GM23248 (cell line): ENCODE measurements around the gene ERCC2. TPM values are rescaled to one million over a fixed set of nuclear protein-coding genes. Genes with fewer than 3 reads are reported as not detected.
"Not testable (repeated sequence)": the region's sequence is repeated elsewhere in the genome, so short reads cannot be mapped to it uniquely, and the experiment has no call there.

Experiments
- DNase-seq: peaks from one replicate; pipeline ENCODE4 v3.0.0-alpha.2; 2015
- H2AFZ ChIP-seq: fragments of 200-600 bp; sonication (generic); 2 replicates; pipeline ENCODE4 v1.6.1; 2016; ENCODE audit warnings: antibody characterized with exemption
- H3F3A ChIP-seq: fragments of 200-600 bp; sonication (generic); 2 replicates; pipeline ENCODE4 v1.6.1; 2016; ENCODE audit warnings: mild to moderate bottlenecking, antibody characterized with exemption, mixed run types; ENCODE audit not compliant: insufficient read depth
- H3K27ac ChIP-seq: fragments of 200-600 bp; sonication (generic); 2 replicates; pipeline ENCODE4 v1.5.1; 2016; ENCODE audit warnings: mild to moderate bottlenecking
- H3K27me3 ChIP-seq: fragments of 200-600 bp; sonication (generic); replicated peaks from 2 replicates; pipeline ENCODE4 v1.6.1; 2016; ENCODE audit warnings: mild to moderate bottlenecking; ENCODE audit not compliant: insufficient read depth
- H3K36me3 ChIP-seq: fragments of 200-600 bp; sonication (generic); 2 replicates; pipeline ENCODE4 v1.6.1; 2016; ENCODE audit warnings: low read depth, mild to moderate bottlenecking
- H3K4me1 ChIP-seq: fragments of 200-600 bp; sonication (generic); 2 replicates; pipeline ENCODE4 v1.6.1; 2016; ENCODE audit warnings: mild to moderate bottlenecking; ENCODE audit not compliant: insufficient read depth
- H3K4me2 ChIP-seq: fragments of 200-600 bp; sonication (generic); one replicate; pipeline ENCODE4 v1.6.1; 2016; ENCODE audit warnings: mild to moderate bottlenecking; ENCODE audit not compliant: unreplicated experiment
- H3K4me3 ChIP-seq: fragments of 200-600 bp; sonication (generic); 2 replicates; pipeline ENCODE4 v1.5.1; 2016; ENCODE audit warnings: mild to moderate bottlenecking
- H3K79me2 ChIP-seq: fragments of 200-600 bp; sonication (generic); 2 replicates; pipeline ENCODE4 v1.6.1; 2016; ENCODE audit warnings: mild to moderate bottlenecking; ENCODE audit not compliant: insufficient read depth
- H3K9ac ChIP-seq: fragments of 200-600 bp; sonication (generic); 2 replicates; pipeline ENCODE4 v1.6.1; 2016; ENCODE audit warnings: mild to moderate bottlenecking
- H3K9me2 ChIP-seq: fragments of 200-600 bp; sonication (generic); 2 replicates; pipeline ENCODE4 v1.6.1; 2016; ENCODE audit warnings: mixed run types, mild to moderate bottlenecking, moderate library complexity; ENCODE audit not compliant: insufficient read depth
- H3K9me3 ChIP-seq: fragments of 200-600 bp; sonication (generic); one replicate; pipeline ENCODE4 v1.6.1; 2017; ENCODE audit warnings: low read depth
- H4K20me1 ChIP-seq: fragments of 200-600 bp; sonication (generic); 2 replicates; pipeline ENCODE4 v1.6.0; 2016; ENCODE audit not compliant: insufficient read depth
- EZH2 ChIP-seq: fragments of 200-600 bp; sonication (generic); IDR thresholded peaks from 2 replicates; pipeline ENCODE4 v1.6.1; 2018; ENCODE audit warnings: antibody characterized with exemption, mild to moderate bottlenecking; ENCODE audit not compliant: insufficient read depth, poor library complexity, severe bottlenecking
- EZH2phosphoT487 ChIP-seq: fragments of 200-600 bp; sonication (generic); IDR thresholded peaks from 2 replicates; pipeline ENCODE4 v1.6.1; 2018; ENCODE audit warnings: antibody characterized with exemption, moderate library complexity, mild to moderate bottlenecking, low read depth; ENCODE audit not compliant: insufficient read depth
- WGBS, 2 experiments: methylation state at CpG; one replicate each; pipeline ENCODE4 v1.1.6; 2015 to 2017; ENCODE audit warnings: low lambda C conversion rate in 2 of 2, low coverage in 1 of 2; ENCODE audit errors: missing lambda C conversion rate in 2 of 2; 5-methylcytosine and 5-hydroxymethylcytosine counted together
- in situ Hi-C: fragments of 300-500 bp; cut with MboI; formaldehyde crosslinking; loops from 2 replicates; pipeline ENCODE4 v1.15.0; 2020
- polyA plus RNA-seq: library from polyadenylated mRNA; unstranded; fragments of >200 nt; fragmentation: Nextera tagmentation; extraction: Ambion mirVana; gene quantifications from 2 replicates; pipeline ENCODE4 v1.2.1, GENCODE V29; 2016
- total RNA-seq: library from RNA; depleted of rRNA; stranded (reverse); fragments of >200 nt; shearing (Covaris generic); gene quantifications from 2 replicates; pipeline ENCODE4 v1.2.3, GENCODE V29; 2014

Gene ERCC2
- total and polyA plus RNA-seq, 2 experiments from 2014 or later, result 13.7 to 32.3 TPM

GRCh38 chr19:45314708-45315245, 55.6 kb downstream of the ERCC2 start:
- Histone ChIP-seq H3K9me2 (no peaks in the 10 kb centered on the region), H3K27me3 (peaks cover 23% of the 10 kb centered on the region; the same call in 1 of the 2 replicates), H3K27ac (no peak overlapping the region), H3K79me2 (no peaks in the 10 kb centered on the region), H2AFZ (no peak overlapping the region), H3K9me3 (no peaks in the 10 kb centered on the region), H3K4me1 (no peaks in the 10 kb centered on the region), H3K9ac (no peak overlapping the region), H4K20me1 (no peaks in the 10 kb centered on the region), H3K4me2 (no peak overlapping the region), H3K4me3 (no peak overlapping the region), H3F3A (no peaks in the 10 kb centered on the region), H3K36me3 (no peaks in the 10 kb centered on the region)
- DNase-seq, result no peak
- TF ChIP-seq EZH2phosphoT487 (no peak), EZH2 (no peak)
- in situ Hi-C loops, result no loop called here
- 46 to 48% methylated on average over 8 of the region's 8 CpGs for WGBS, 2 experiments

DNA sequence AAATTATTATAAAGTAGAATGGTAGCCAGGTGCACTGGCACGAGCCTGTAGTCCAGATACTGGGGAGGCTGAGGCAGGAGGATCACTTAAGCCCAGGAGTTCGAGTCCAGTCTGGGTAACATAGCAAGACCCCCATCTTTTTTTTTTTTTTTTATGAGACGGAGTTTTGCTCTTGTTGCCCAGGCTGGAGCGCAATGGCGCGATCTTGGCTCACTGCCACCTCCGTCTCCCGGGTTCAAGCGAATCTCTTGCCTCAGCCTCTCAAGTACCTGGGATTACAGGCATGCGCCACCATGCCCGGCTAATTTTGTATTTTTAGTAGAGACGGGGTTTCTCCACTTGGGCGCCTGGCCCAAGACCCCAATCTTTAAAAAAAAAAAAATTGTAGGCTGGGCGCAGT, 58.1 kb downstream of the ERCC2 start:
- H4K20me1 ChIP-seq, H3K9ac ChIP-seq, H3K79me2 ChIP-seq, in situ Hi-C loops, H3K9me3 ChIP-seq, H3K36me3 ChIP-seq, H3F3A ChIP-seq, H3K27ac ChIP-seq, H3K4me1 ChIP-seq, DNase-seq, H3K4me3 ChIP-seq, H2AFZ ChIP-seq, H3K4me2 ChIP-seq, H3K9me2 ChIP-seq: not testable (repeated sequence)
- peaks cover 23% of the 10 kb centered on the region; the same call in 1 of the 2 replicates for H3K27me3 ChIP-seq
- 81 to 83% methylated on average over 14 of the region's 14 CpGs for WGBS, 2 experiments

DNA sequence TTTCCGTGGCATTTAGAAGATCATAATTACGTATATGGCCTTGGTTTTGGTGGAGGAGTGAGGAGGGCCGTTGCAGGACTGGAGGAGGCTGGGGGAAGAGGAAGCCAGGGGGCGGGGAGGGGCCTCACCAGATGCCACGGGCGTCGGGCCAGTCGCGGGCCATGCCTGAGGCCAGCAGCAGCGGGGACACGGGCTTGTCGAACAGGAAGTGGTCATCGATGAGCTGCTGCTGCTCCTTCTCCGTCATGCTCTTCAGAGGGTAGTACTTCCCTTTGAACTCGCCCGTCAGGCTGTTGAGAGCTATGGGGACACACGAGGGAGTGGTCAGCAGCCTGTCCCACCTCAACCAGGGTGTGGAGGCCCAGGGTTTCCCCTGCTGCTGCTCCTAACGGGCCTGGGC, 58.8 kb downstream of the ERCC2 start:
- peaks cover 22% of the 10 kb centered on the region; the same call in 1 of the 2 replicates for H3K27me3 ChIP-seq
- in situ Hi-C loops, result no loop called here
- DNase-seq, result no peak
- H3K27ac ChIP-seq, result no peak overlapping the region
- 40 to 42% methylated on average over 7 to 18 of the region's 18 CpGs for WGBS, 2 experiments
- H3K79me2 ChIP-seq, result no peaks in the 10 kb centered on the region
- H3K36me3 ChIP-seq, result no peaks in the 10 kb centered on the region
- no peaks in the 10 kb centered on the region for H3K4me1 ChIP-seq
- no peaks in the 10 kb centered on the region for H4K20me1 ChIP-seq
- H3K9me2 ChIP-seq, result no peaks in the 10 kb centered on the region
- H3K4me3 ChIP-seq, result no peak overlapping the region
- no peak overlapping the region for H3K4me2 ChIP-seq
- TF ChIP-seq EZH2phosphoT487, result no peak
- no peak for TF ChIP-seq EZH2
- H2AFZ ChIP-seq, result no peak overlapping the region
- H3K9ac ChIP-seq, result no peak overlapping the region
- no peaks in the 10 kb centered on the region for H3K9me3 ChIP-seq
- no peaks in the 10 kb centered on the region for H3F3A ChIP-seq

GRCh38 chr19:45309322-45309721, 61.1 kb downstream of the ERCC2 start:
- WGBS, 2 experiments, result 92 to 98% methylated on average over 8 of the region's 8 CpGs
- H3K27ac ChIP-seq, H3K9ac ChIP-seq, H3K79me2 ChIP-seq, H3K9me2 ChIP-seq, H3F3A ChIP-seq, H3K36me3 ChIP-seq, in situ Hi-C loops, H3K27me3 ChIP-seq, H3K9me3 ChIP-seq, DNase-seq, H2AFZ ChIP-seq, H3K4me2 ChIP-seq, H3K4me1 ChIP-seq, H4K20me1 ChIP-seq, H3K4me3 ChIP-seq: not testable (repeated sequence)

DNA sequence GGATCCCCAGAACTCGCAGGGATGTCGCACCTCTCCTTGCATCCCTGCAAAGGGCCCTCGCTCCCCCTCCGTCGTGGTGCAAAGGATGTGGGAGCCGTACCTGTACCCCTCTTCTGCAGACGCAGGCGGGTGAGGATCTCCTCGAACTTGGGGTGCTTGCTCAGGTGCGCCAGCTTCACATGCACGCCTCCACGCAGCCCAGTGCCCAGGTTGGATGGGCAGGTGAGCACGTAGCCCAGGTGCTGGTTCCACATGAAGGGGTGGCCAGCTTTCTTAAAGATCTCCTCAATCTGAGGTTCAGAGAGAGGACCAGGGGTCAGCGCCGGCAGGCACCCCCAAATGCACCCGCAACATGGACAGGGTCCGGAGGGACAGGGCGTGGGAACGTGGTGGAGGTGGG, 63.0 kb downstream of the ERCC2 start:
- no peaks in the 10 kb centered on the region for H3K79me2 ChIP-seq
- no peak overlapping the region for H3K9ac ChIP-seq
- H3K27me3 ChIP-seq, result no peaks in the 10 kb centered on the region
- no peaks in the 10 kb centered on the region for H3K36me3 ChIP-seq
- no peak overlapping the region for H3K27ac ChIP-seq
- in situ Hi-C loops, result no loop called here
- 87 to 88% methylated on average over 19 of the region's 19 CpGs for WGBS, 2 experiments
- no peak overlapping the region for H3K4me2 ChIP-seq
- H3K9me3 ChIP-seq, result no peaks in the 10 kb centered on the region
- no peak overlapping the region for H3K4me3 ChIP-seq
- H2AFZ ChIP-seq, result no peak overlapping the region
- DNase-seq, result no peak
- no peaks in the 10 kb centered on the region for H3K4me1 ChIP-seq
- no peaks in the 10 kb centered on the region for H3K9me2 ChIP-seq
- H4K20me1 ChIP-seq, result no peaks in the 10 kb centered on the region
- TF ChIP-seq EZH2 (no peak), EZH2phosphoT487 (no peak)
- H3F3A ChIP-seq, result peaks cover 8% of the 10 kb centered on the region
